ENCODE results near the gene GNB1L.

- TF ChIP-seq CTCF (IDR thresholded peaks at IDR 0.05; ENCODE audit: low read length) (no peak), EZH2 (optimal IDR thresholded peaks at IDR 0.05; ENCODE audit: low read depth, low read length) (no peak), EZH2phosphoT487 (IDR thresholded peaks at IDR 0.05; ENCODE audit: low read length) (no peak)
Observed at GRCh38 chr22:19842393-19843106, 12.1 kb downstream of the GNB1L start.
